Endothelial cell of umbilical vein (primary cell): ENCODE results near the gene UBL7. TPM values are rescaled to one million over a fixed set of nuclear protein-coding genes. Genes with fewer than 3 reads are reported as not detected.

ENCODE experiments used
- BruUV-seq: library from RNA; stranded (reverse); fragments of 400-500 nt; replicated peaks from 2 replicates; lab custom pipeline; 2021; lab: Mats Ljungman, UMichigan
- CTCF ChIA-PET: fragments of 300-600, 350-600 bp; sonication (Branson Sonifier 250); formaldehyde crosslinking; loops from one replicate; lab custom pipeline; 2021; ENCODE audit warnings: antibody characterized with exemption, inconsistent platforms; lab: Charles Lee
- POLR2A ChIA-PET: fragments of 300-600, 350-600 bp; sonication (Branson Sonifier 250); formaldehyde crosslinking; loops from one replicate; lab custom pipeline; 2021; ENCODE audit warnings: antibody characterized with exemption, inconsistent platforms; lab: Charles Lee
- DNase-seq: peaks from one replicate; pipeline ENCODE4 v3.0.0-alpha.2; 2011; ENCODE audit warnings: low read depth, low spot score
- FAIRE-seq: peaks from 2 replicates; lab custom pipeline; 2011; peaks lifted over from hg19 to GRCh38; lab: Jason Lieb, UNC
- H2AFZ ChIP-seq: 2 replicates; pipeline ENCODE4 v1.6.0; 2012; ENCODE audit warnings: low read depth, low read length, control low read depth, inconsistent platforms
- H3K27ac ChIP-seq: 2 replicates; pipeline ENCODE4 v1.5.1; 2011; ENCODE audit warnings: low read depth, mild to moderate bottlenecking, control low read depth, low read length, moderate library complexity; ENCODE audit not compliant: insufficient read depth
- H3K27me3 ChIP-seq, 2 experiments: 2 replicates each; pipeline versions ENCODE4 v1.6.0 to v1.6.1; 2011; ENCODE audit warnings: low read length in 2 of 2, mixed read lengths in 1 of 2; ENCODE audit not compliant: control insufficient read depth in 2 of 2, insufficient read depth in 2 of 2
- H3K36me3 ChIP-seq, 2 experiments: 2 replicates in 1 of 2; 3 replicates in 1 of 2; pipeline ENCODE4 v1.5.1; 2011; ENCODE audit warnings: low read length in 2 of 2, mild to moderate bottlenecking in 1 of 2, moderate library complexity in 1 of 2; ENCODE audit not compliant: control insufficient read depth in 2 of 2, insufficient read depth in 2 of 2; ENCODE audit errors: extremely low read depth in 1 of 2
- H3K4me1 ChIP-seq: 3 replicates; pipeline ENCODE4 v1.5.1; 2011; ENCODE audit warnings: mild to moderate bottlenecking, low read length; ENCODE audit not compliant: control insufficient read depth, insufficient read depth; ENCODE audit errors: extremely low read depth
- H3K4me2 ChIP-seq: 2 replicates; pipeline ENCODE4 v1.6.1; 2011; ENCODE audit warnings: low read length, control low read depth, mixed read lengths; ENCODE audit not compliant: insufficient read depth
- H3K4me3 ChIP-seq, 3 experiments: fragments of 200-600 bp in 1 of 3; sonication (generic), shearing (Covaris generic) in 1 of 3; replicated peaks in 1 of 3; 2 replicates each; pipeline ENCODE4 v1.5.1; 2011 to 2016; ENCODE audit warnings: control low read depth in 3 of 3, low read length in 3 of 3, mild to moderate bottlenecking in 2 of 3, inconsistent platforms in 1 of 3, low read depth in 1 of 3, moderate library complexity in 1 of 3; ENCODE audit not compliant: insufficient read depth in 1 of 3
- H3K79me2 ChIP-seq: 2 replicates; pipeline ENCODE4 v1.6.0; 2012; ENCODE audit warnings: low read length, inconsistent platforms; ENCODE audit not compliant: control insufficient read depth, insufficient read depth
- H3K9ac ChIP-seq: replicated peaks from 2 replicates; pipeline ENCODE3; 2011; ENCODE audit warnings: low read length, control low read depth; ENCODE audit not compliant: insufficient read depth; ENCODE audit errors: extremely low read depth
- H3K9me1 ChIP-seq: replicated peaks from 3 replicates; pipeline ENCODE4 v1.6.0; 2011; ENCODE audit warnings: mild to moderate bottlenecking, low read length; ENCODE audit not compliant: control insufficient read depth, insufficient read depth; ENCODE audit errors: extremely low read depth
- H3K9me3 ChIP-seq: replicated peaks from 2 replicates; pipeline ENCODE4 v1.5.1; 2012; ENCODE audit warnings: low read length, inconsistent platforms; ENCODE audit not compliant: control insufficient read depth, insufficient read depth
- H4K20me1 ChIP-seq: replicated peaks from 2 replicates; pipeline ENCODE3; 2011; ENCODE audit warnings: mild to moderate bottlenecking, low read length; ENCODE audit not compliant: control insufficient read depth, insufficient read depth; ENCODE audit errors: extremely low read depth
- CTCF ChIP-seq, 2 donors: IDR thresholded peaks; 1 replicate in 1 of 2; 2 replicates in 1 of 2; pipeline ENCODE4 v1.5.1; 2011; ENCODE audit warnings: low read length in 2 of 2, mild to moderate bottlenecking in 2 of 2, moderate library complexity in 2 of 2, control low read depth in 1 of 2, inconsistent platforms in 1 of 2, low read depth in 1 of 2; ENCODE audit not compliant: insufficient read depth in 1 of 2; ENCODE audit errors: extremely low read depth in 1 of 2
- EZH2 ChIP-seq: IDR thresholded peaks from 2 replicates; pipeline ENCODE4 v1.6.1; 2012; ENCODE audit warnings: borderline replicate concordance, low read depth, mild to moderate bottlenecking, moderate library complexity, low read length, inconsistent platforms; ENCODE audit not compliant: severe bottlenecking
- FOS ChIP-seq: IDR thresholded peaks from 2 replicates; pipeline ENCODE4 v1.6.1; 2011; ENCODE audit warnings: mild to moderate bottlenecking, low read length, moderate library complexity, borderline replicate concordance; ENCODE audit not compliant: insufficient read depth
- GATA2 ChIP-seq: IDR thresholded peaks from 2 replicates; pipeline ENCODE4 v1.7.0; 2011; ENCODE audit warnings: low read depth, mild to moderate bottlenecking, moderate library complexity, mixed read lengths, low read length; ENCODE audit not compliant: insufficient read length, insufficient read depth
- JUN ChIP-seq: IDR thresholded peaks from 2 replicates; pipeline ENCODE4 v1.6.1; 2011; ENCODE audit warnings: borderline replicate concordance, low read depth; ENCODE audit not compliant: insufficient read length, insufficient read depth
- MAX ChIP-seq: IDR thresholded peaks from 2 replicates; pipeline ENCODE4 v1.6.1; 2011; ENCODE audit not compliant: insufficient read depth, insufficient read length
- MYC ChIP-seq: IDR thresholded peaks from one replicate; pipeline ENCODE4 v1.6.1; 2011; ENCODE audit warnings: mild to moderate bottlenecking, low read depth, low read length
- POLR2A ChIP-seq: IDR thresholded peaks from 2 replicates; pipeline ENCODE4 v1.6.1; 2012; ENCODE audit warnings: low read depth, mild to moderate bottlenecking, control low read depth, low read length
- POLR2AphosphoS5 ChIP-seq: IDR thresholded peaks from 2 replicates; pipeline ENCODE4 v1.6.1; 2012; ENCODE audit warnings: low read depth, mild to moderate bottlenecking, control low read depth, low read length, moderate library complexity; ENCODE audit not compliant: insufficient read depth
- dilution Hi-C: fragments of 300-500 bp; cut with MboI; formaldehyde crosslinking; loops from one replicate; pipeline ENCODE4 v1.15.0; 2019; ENCODE audit warnings: low sequenced_read_pairs; ENCODE audit not compliant: extremely low pct_ligation_motif_present
- intact Hi-C: fragments of 100-400 bp; cut with micrococcal nuclease; formaldehyde crosslinking; loops from one replicate; pipeline ENCODE4 v1.10.0; 2022
- polyA plus RNA-seq, 4 experiments: library from polyadenylated mRNA; depleted of rRNA in 3 of 4; stranded (reverse) in 3 of 4; unstranded in 1 of 4; fragments of >200 nt; gene quantifications; 2 replicates each; pipeline versions ENCODE4 v1.2.1 to v1.2.3, GENCODE V29; 2011 to 2012; ENCODE audit warnings: missing spikeins in 1 of 4
- total RNA-seq: library from RNA; stranded (reverse); gene quantifications from 2 replicates; pipeline ENCODE4 v1.2.3, GENCODE V29; 2021

Gene UBL7
- total and polyA plus RNA-seq, 2 donors (not counting 3 experiments of a cell fraction or from before 2014, with no cell fraction given) = 32.8 to 90.4 TPM

- H3K36me3 ChIP-seq = no peaks in the 10 kb centered on the region
- H3K27me3 ChIP-seq = no peaks in the 10 kb centered on the region
- H3K9me1 ChIP-seq = no peaks in the 10 kb centered on the region
- no peak overlapping the region for H3K4me3 ChIP-seq
- ChIA-PET POLR2A (no interaction called here), CTCF (no interaction called here)
- dilution Hi-C loops (no loop called here), intact Hi-C loops (no loop called here)
- peaks cover 3% of the 10 kb centered on the region for H3K4me1 ChIP-seq
- H3K79me2 ChIP-seq = no peaks in the 10 kb centered on the region
- no TSS peak for BruUV-seq
- H4K20me1 ChIP-seq = no peaks in the 10 kb centered on the region
- no peaks in the 10 kb centered on the region for H3K9me3 ChIP-seq
- H3K27ac ChIP-seq = no peak overlapping the region
- H3K4me2 ChIP-seq = no peak overlapping the region
- FAIRE-seq (no peak), DNase-seq (no peak)
- no peak overlapping the region for H2AFZ ChIP-seq
- H3K9ac ChIP-seq = no peak overlapping the region
- no peak for TF ChIP-seq MAX
- TF ChIP-seq POLR2A = no peak
- TF ChIP-seq EZH2 = no peak
- no peak for TF ChIP-seq GATA2
- TF ChIP-seq JUN = no peak
- TF ChIP-seq FOS = no peak
- TF ChIP-seq POLR2AphosphoS5 = no peak
- no peak for TF ChIP-seq CTCF (IDR thresholded peaks at IDR 0.05; ENCODE audit: extremely low read depth in 1 of 2, insufficient read depth in 1 of 2, low read depth in 1 of 2, low read length in 2 of 2)
- TF ChIP-seq MYC = no peak
Observed at GRCh38 chr15:74504418-74504817, 43.5 kb upstream of the UBL7 start.
